ENCODE results near the gene HOXD4. TPM values are rescaled to one million over a fixed set of nuclear protein-coding genes. Genes with fewer than 3 reads are reported as not detected.

Gene HOXD4
- polyA plus RNA-seq, 2 of the 4 experiments (the other 2 are of a cell fraction) = 0.27 to 0.87 TPM

DNA sequence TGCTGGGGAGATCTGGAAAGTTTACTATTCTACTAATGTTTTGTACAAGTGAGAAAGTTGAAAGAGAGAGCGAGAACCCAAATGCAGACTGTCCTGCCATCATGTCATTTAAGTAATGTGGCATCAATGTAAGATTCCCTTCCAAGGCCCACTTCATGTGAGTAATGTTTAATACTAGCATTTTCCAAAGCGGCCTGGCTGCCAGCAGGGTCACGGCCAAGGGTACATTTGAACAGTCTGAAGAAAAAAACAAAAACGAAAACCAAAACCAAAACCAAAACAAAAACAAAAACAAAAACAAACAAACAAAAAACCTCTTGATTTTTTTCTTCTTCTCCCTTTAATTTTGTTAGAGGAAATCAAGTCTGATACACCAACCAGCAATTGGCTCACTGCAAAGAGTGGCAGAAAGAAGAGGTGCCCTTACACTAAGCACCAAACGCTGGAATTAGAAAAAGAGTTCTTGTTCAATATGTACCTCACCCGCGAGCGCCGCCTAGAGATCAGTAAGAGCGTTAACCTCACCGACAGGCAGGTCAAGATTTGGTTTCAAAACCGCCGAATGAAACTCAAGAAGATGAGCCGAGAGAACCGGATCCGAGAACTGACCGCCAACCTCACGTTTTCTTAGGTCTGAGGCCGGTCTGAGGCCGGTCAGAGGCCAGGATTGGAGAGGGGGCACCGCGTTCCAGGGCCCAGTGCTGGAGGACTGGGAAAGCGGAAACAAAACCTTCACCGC is 32.6 kb upstream of the HOXD4 start:
- peak; percentile 63 to 79 for DNase-seq (ENCODE audit: low read depth in 1 of 2, low spot score in 1 of 2)

GRCh38 chr2:176120364-176121189 is 30.8 kb upstream of the HOXD4 start:
- no peak overlapping the region for H3K4me3 ChIP-seq
- TF ChIP-seq SMC3 (IDR thresholded peaks at IDR 0.05) (no peak), MAFK (IDR thresholded peaks at IDR 0.05; ENCODE audit: partially characterized antibody) (no peak), KDM5A (IDR thresholded peaks at IDR 0.05) (no peak), CBX8 (IDR thresholded peaks at IDR 0.05) (no peak), JUNB (IDR thresholded peaks at IDR 0.05) (no peak), ZFP36 (IDR thresholded peaks at IDR 0.05; ENCODE audit: borderline replicate concordance, partially characterized antibody) (no peak), ATOH8 (CRISPR knock-in tag; IDR thresholded peaks at IDR 0.05; ENCODE audit: low read depth) (no peak), GATA3 (IDR thresholded peaks at IDR 0.05; ENCODE audit: borderline replicate concordance) (no peak), CEBPB (IDR thresholded peaks at IDR 0.05) (no peak), RAD21 (conservative IDR thresholded peaks at IDR 0.05 in 1 of 2, IDR thresholded peaks at IDR 0.05 in 1 of 2) (no peak), ZNF302 (CRISPR knock-in tag; IDR thresholded peaks at IDR 0.05) (no peak), NPAS2 (CRISPR knock-in tag; IDR thresholded peaks at IDR 0.05; ENCODE audit: borderline replicate concordance) (no peak), CHD4 (IDR thresholded peaks at IDR 0.05; ENCODE audit: borderline replicate concordance) (no peak), EHF (CRISPR knock-in tag; IDR thresholded peaks at IDR 0.05) (no peak)
- no peaks in the 10 kb centered on the region for H3K9me3 ChIP-seq
- POLR2A ChIA-PET = no interaction called here
- DNase-seq (ENCODE audit: low read depth in 1 of 2, low spot score in 1 of 2) (no peak), ATAC-seq (no peak), FAIRE-seq (no peak)
- 0 out of 3 replicates have a peak, but pooled peaks cover 3% of the 10 kb centered on the region for H3K4me1 ChIP-seq
- 86% methylated on average over 13 of the region's 13 CpGs for WGBS (ENCODE audit: missing lambda C conversion rate)
- H3K4me2 ChIP-seq = no peak overlapping the region
- CTCF ChIA-PET = interaction anchor here (0.5 to 3.7 kb wide), 15 partner anchors 9 to 1078 kb away, joined by 3 to 13 read pairs (median 4); no protein-coding TSS in a partner anchor
- H3K27ac ChIP-seq = no peak overlapping the region

More for the DNA sequence above, 32.6 kb upstream of the HOXD4 start:
- ChIA-PET POLR2A (no interaction called here), CTCF (interaction anchor here (0.8 to 3.6 kb wide), 4 partner anchors 8 to 696 kb away, joined by 3 to 22 read pairs (median 6); no protein-coding TSS in a partner anchor)
- Histone ChIP-seq H3K4me1 (0 out of 3 replicates have a peak, but pooled peaks cover 3% of the 10 kb centered on the region), H3K9me3 (no peaks in the 10 kb centered on the region), H3K4me3 (peak overlapping the region; percentile 30; the same call in 2 of the 3 replicates), H3K27ac (peak overlapping the region in 1 of 2 experiments; percentile 30; a peak in 1 of 6 replicates), H3K4me2 (peak overlapping the region; percentile 83)
- peak; percentile 31 to 46; a peak in 3 of 6 replicates for ATAC-seq
- FAIRE-seq = no peak
- WGBS (ENCODE audit: missing lambda C conversion rate) = 22% methylated on average over 24 of the region's 24 CpGs
- TF ChIP-seq RAD21 (conservative IDR thresholded peaks at IDR 0.05 in 1 of 2, IDR thresholded peaks at IDR 0.05 in 1 of 2) (peak; percentile 22; a peak in 1 of 5 replicates), JUNB (IDR thresholded peaks at IDR 0.05) (no peak), SMC3 (IDR thresholded peaks at IDR 0.05) (0 out of 3 replicates have a peak, but pooled peaks have one; percentile 20)
- TF ChIP-seq, protein P1, sequence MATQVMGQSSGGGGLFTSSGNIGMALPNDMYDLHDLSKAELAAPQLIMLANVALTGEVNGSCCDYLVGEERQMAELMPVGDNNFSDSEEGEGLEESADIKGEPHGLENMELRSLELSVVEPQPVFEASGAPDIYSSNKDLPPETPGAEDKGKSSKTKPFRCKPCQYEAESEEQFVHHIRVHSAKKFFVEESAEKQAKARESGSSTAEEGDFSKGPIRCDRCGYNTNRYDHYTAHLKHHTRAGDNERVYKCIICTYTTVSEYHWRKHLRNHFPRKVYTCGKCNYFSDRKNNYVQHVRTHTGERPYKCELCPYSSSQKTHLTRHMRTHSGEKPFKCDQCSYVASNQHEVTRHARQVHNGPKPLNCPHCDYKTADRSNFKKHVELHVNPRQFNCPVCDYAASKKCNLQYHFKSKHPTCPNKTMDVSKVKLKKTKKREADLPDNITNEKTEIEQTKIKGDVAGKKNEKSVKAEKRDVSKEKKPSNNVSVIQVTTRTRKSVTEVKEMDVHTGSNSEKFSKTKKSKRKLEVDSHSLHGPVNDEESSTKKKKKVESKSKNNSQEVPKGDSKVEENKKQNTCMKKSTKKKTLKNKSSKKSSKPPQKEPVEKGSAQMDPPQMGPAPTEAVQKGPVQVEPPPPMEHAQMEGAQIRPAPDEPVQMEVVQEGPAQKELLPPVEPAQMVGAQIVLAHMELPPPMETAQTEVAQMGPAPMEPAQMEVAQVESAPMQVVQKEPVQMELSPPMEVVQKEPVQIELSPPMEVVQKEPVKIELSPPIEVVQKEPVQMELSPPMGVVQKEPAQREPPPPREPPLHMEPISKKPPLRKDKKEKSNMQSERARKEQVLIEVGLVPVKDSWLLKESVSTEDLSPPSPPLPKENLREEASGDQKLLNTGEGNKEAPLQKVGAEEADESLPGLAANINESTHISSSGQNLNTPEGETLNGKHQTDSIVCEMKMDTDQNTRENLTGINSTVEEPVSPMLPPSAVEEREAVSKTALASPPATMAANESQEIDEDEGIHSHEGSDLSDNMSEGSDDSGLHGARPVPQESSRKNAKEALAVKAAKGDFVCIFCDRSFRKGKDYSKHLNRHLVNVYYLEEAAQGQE (IDR thresholded peaks at IDR 0.05) = no peak
- TF ChIP-seq, protein P2, sequence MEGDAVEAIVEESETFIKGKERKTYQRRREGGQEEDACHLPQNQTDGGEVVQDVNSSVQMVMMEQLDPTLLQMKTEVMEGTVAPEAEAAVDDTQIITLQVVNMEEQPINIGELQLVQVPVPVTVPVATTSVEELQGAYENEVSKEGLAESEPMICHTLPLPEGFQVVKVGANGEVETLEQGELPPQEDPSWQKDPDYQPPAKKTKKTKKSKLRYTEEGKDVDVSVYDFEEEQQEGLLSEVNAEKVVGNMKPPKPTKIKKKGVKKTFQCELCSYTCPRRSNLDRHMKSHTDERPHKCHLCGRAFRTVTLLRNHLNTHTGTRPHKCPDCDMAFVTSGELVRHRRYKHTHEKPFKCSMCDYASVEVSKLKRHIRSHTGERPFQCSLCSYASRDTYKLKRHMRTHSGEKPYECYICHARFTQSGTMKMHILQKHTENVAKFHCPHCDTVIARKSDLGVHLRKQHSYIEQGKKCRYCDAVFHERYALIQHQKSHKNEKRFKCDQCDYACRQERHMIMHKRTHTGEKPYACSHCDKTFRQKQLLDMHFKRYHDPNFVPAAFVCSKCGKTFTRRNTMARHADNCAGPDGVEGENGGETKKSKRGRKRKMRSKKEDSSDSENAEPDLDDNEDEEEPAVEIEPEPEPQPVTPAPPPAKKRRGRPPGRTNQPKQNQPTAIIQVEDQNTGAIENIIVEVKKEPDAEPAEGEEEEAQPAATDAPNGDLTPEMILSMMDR (IDR thresholded peaks at IDR 0.05) = peak; percentile 75
